Measurements from ENCODE around the gene FCAMR.

Gene FCAMR

GRCh38 chr1:206911064-206911663 is 59.1 kb downstream of the FCAMR start:
- H3K4me2 ChIP-seq: no peak overlapping the region
- H3K4me3 ChIP-seq: no peak overlapping the region
- H3K9me3 ChIP-seq: no peaks in the 10 kb centered on the region
- H3K9ac ChIP-seq: no peak overlapping the region
- no peak for TF ChIP-seq Cebpa-rat (IDR thresholded peaks at IDR 0.05)
- peaks cover 25% of the 10 kb centered on the region for H3K36me3 ChIP-seq
- peaks cover 63% of the 10 kb centered on the region for H3K4me1 ChIP-seq
- peaks cover 36% of the 10 kb centered on the region for H3K27me3 ChIP-seq
- H4K20me1 ChIP-seq: peaks cover 48% of the 10 kb centered on the region
- H3K27ac ChIP-seq: no peak overlapping the region

GRCh38 chr1:206909883-206910318 is 60.4 kb downstream of the FCAMR start:
- Histone ChIP-seq H3K4me2 (peak overlapping the region; percentile 89), H3K27ac (no peak overlapping the region), H3K4me3 (peak overlapping the region; percentile 63)

GRCh38 chr1:206909161-206909882 is 60.9 kb downstream of the FCAMR start:
- H3K27ac ChIP-seq: no peak overlapping the region
- peaks cover 59% of the 10 kb centered on the region for H4K20me1 ChIP-seq
- peaks cover 36% of the 10 kb centered on the region for H3K27me3 ChIP-seq
- H3K4me2 ChIP-seq: peak overlapping the region; percentile 89
- no peaks in the 10 kb centered on the region for H3K9me3 ChIP-seq
- peak overlapping the region; percentile 63 for H3K4me3 ChIP-seq
- no peak for TF ChIP-seq Cebpa-rat (IDR thresholded peaks at IDR 0.05)
- 0 out of 2 replicates have a peak overlapping the region, but pooled peaks have one; percentile 38 for H3K9ac ChIP-seq
- H3K36me3 ChIP-seq: peaks cover 33% of the 10 kb centered on the region
- H3K4me1 ChIP-seq: peaks cover 60% of the 10 kb centered on the region

More at GRCh38 chr1:206909883-206910318, 60.4 kb downstream of the FCAMR start:
- Histone ChIP-seq H3K9me3 (no peaks in the 10 kb centered on the region), H3K4me1 (peaks cover 63% of the 10 kb centered on the region), H3K36me3 (peaks cover 28% of the 10 kb centered on the region), H4K20me1 (peaks cover 59% of the 10 kb centered on the region), H3K27me3 (peaks cover 36% of the 10 kb centered on the region), H3K9ac (0 out of 2 replicates have a peak overlapping the region, but pooled peaks have one; percentile 38)
- TF ChIP-seq Cebpa-rat (IDR thresholded peaks at IDR 0.05): no peak

- Histone ChIP-seq H3K4me1 (peaks cover 47% of the 10 kb centered on the region), H4K20me1 (peaks cover 59% of the 10 kb centered on the region), H3K36me3 (peaks cover 44% of the 10 kb centered on the region), H3K27ac (no peak overlapping the region), H3K9me3 (no peaks in the 10 kb centered on the region), H3K9ac (no peak overlapping the region), H3K27me3 (peaks cover 36% of the 10 kb centered on the region), H3K4me2 (no peak overlapping the region), H3K4me3 (no peak overlapping the region)
- TF ChIP-seq Cebpa-rat (IDR thresholded peaks at IDR 0.05): no peak
Measured at GRCh38 chr1:206908038-206908437, 62.2 kb downstream of the FCAMR start.

Data from BLaER1 (cell line).